ENCODE results near the gene KCP.
"Not testable (repeated sequence)": the region's sequence is repeated elsewhere in the genome, so short reads cannot be mapped to it uniquely, and the experiment has no call there.

The KCP gene

DNA sequence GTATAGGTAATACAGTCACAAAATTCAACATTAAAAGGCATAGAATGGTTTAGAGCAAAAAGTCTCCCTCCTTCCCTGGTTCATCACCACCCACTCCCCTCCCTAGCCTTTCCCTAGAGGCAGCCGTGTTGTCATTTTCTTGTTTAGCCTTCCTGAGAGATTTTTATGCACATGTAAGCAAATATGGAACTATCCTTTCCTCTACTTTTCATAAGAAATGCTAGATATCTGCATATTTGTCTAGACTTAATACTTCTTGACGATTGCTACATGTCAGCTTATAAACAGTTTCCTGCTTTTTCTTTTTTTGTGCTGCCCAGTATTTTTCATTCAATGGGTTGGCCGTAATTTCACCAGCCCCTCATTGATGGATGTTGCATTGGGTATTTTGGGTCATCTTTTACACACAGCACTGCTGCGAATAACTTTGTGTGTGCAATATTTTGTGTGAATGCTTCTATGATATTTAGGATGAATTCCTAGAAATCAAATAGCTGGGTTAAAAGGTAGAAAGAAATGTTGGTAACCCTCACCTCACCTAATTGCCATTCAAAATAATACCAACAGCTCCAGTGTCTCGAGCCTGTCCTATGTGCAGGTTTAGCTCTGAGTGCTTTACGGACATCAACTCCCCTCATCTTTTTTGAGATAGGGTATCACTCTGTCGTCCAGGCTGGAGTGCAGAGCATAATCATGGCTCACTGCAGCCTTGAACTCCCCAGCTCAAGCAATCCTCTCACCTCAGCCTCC lies 34.2 kb upstream of the KCP start:
- H3K4me3 ChIP-seq (ENCODE audit: low read depth, low read length) = no peak overlapping the region
- TF ChIP-seq, protein P1, sequence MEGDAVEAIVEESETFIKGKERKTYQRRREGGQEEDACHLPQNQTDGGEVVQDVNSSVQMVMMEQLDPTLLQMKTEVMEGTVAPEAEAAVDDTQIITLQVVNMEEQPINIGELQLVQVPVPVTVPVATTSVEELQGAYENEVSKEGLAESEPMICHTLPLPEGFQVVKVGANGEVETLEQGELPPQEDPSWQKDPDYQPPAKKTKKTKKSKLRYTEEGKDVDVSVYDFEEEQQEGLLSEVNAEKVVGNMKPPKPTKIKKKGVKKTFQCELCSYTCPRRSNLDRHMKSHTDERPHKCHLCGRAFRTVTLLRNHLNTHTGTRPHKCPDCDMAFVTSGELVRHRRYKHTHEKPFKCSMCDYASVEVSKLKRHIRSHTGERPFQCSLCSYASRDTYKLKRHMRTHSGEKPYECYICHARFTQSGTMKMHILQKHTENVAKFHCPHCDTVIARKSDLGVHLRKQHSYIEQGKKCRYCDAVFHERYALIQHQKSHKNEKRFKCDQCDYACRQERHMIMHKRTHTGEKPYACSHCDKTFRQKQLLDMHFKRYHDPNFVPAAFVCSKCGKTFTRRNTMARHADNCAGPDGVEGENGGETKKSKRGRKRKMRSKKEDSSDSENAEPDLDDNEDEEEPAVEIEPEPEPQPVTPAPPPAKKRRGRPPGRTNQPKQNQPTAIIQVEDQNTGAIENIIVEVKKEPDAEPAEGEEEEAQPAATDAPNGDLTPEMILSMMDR (IDR thresholded peaks at IDR 0.05; ENCODE audit: low read depth, low read length) = no peak

DNA sequence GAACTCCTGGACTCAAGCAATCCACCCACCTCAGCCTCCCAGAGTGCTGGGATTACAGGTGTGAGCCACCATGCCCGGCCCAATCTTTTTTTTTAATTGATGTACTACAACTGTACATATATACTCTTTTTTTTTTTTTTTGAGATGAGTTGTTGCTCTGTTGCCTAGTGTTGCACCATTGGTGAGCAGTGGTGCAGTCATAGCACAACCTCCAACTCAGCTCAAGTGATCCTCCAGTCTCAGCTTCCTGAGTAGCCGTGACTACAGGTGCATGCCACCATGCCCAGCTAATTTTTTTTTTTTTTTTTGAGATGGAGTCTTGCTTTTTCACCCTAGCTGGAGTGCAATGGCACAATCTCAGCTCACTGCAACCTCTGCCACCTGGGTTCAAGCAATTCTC lies 32.7 kb upstream of the KCP start:
- H3K4me3 ChIP-seq (ENCODE audit: low read depth, low read length) = not testable (repeated sequence)

DNA sequence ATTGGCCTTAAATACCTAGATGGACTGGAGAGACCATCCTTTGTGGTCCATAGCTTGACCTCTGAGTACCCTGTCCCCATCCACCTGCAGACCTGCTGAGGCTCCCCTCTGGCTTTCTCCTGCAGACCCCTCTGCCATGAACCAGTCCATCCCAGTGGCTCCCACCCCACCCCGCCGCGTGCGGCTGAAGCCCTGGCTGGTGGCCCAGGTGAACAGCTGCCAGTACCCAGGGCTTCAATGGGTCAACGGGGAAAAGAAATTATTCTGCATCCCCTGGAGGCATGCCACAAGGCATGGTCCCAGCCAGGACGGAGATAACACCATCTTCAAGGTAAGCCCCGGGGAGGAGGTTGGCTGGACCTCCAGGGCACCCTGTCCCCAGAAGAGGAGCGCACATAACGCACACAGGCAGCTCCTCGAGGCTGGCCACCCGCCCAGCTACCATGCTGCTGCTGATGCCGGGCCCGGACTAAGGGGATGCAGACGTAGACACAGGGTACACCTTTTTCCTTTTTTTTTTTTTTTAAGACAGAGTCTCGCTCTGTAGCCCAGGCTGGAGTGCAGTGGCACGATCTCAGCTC lies 31.5 kb upstream of the KCP start:
- H3K4me3 ChIP-seq (ENCODE audit: low read depth, low read length) = no peak overlapping the region

DNA sequence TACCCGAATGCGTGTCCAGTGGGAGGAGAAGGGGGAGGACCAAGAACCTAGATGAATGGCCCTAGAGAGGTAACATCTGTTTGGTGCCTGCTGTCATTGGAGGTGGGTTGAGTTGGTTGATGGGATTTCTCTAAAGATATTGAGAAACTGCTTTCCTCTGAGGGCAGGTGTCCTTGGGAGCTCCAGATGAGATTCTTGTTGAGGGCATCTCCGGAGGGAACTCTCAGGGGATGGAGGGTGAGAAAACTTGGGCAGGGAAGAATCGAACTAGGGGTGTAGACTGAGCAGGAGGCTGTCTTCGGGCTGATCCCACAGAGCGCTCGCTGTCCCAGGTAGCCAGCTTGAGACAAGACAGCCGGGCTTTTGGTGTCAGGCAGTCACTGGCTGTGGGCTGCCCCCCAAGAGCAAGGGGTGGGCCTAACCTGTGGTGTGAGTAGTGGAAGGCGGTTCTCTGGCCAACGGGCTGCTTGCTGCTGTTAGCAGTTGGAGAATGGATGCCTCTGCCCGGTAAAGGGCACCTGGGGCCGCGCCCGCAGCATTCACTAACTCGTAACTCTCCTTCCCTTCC lies 30.9 kb upstream of the KCP start:
- TF ChIP-seq, protein P1 (IDR thresholded peaks at IDR 0.05; ENCODE audit: low read depth, low read length) = no peak
- H3K4me3 ChIP-seq (ENCODE audit: low read depth, low read length) = no peak overlapping the region

More for the DNA sequence above, 31.5 kb upstream of the KCP start:
- TF ChIP-seq, protein P1 (IDR thresholded peaks at IDR 0.05; ENCODE audit: low read depth, low read length) = no peak

DNA sequence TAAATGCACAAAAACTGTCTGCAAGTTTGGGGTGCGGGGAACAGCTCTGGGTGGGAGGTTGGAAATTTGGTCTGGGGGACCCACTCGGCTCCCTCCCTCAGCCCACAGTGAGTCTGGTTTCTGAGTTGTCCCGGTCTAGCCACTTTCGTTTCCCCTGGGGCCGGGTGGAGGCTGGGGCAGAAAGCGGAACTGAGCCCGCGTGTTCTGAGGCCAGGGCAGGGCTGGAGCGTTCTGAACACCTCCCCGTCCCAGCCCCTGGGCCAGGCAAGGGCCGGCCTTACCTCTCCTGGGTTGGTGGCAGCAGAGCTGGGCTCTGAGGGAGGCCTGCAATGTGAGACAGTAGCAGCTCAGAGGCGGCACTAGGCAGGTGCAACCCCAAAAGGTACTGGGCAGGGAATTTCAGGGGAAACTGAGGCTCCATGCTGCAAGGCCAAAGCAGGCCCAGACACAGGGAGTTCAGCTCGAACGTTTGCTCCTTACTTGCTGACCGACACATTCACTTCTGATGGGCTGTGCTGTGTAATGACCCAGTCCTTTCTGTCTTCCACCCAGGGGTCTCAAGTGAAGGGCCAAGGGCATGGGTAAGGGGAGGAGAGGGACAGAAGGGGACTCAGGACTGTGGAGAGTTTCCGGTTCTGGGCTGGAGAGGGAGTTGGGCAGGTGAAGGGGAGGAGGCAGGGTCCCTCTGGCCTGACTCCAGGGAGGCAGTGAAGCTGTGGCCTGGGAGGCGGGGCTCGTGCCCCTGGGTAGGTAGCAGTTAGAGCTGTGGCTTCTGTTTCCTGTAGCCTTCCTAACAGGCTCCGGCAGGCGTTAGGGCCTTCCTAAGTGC lies 30.2 kb upstream of the KCP start:
- no peak overlapping the region for H3K4me3 ChIP-seq (ENCODE audit: low read depth, low read length)
- TF ChIP-seq, protein P1 (IDR thresholded peaks at IDR 0.05; ENCODE audit: low read depth, low read length) = no peak

DNA sequence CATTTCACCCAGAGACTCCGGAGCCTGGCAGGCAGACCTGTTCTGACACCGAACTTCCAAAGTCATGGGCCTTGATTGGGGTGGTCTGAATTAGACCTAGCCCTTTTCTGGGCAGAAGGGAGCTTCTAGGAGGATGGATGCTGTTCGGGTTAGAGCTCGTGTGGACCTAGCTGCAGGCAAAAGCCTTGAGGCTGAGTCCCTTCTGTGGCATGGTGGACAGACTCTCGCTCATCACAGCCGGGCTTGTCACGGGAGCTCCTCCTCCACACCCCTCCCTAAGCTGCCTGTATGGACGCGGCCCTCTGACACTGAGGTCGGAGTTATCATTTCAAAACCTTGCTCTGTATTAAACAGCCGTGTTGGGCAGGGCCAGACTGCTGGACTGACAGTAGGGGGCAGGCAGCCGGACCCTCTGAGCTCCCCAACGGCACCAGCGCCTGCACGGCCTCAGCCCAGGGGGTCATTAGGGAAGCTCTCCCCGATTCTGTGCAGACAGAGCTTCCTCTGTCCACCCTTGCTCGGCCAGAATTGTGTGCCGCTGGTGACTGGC lies 29.4 kb upstream of the KCP start:
- TF ChIP-seq, protein P1 (IDR thresholded peaks at IDR 0.05; ENCODE audit: low read depth, low read length) = no peak
- H3K4me3 ChIP-seq (ENCODE audit: low read depth, low read length) = no peak overlapping the region

DNA sequence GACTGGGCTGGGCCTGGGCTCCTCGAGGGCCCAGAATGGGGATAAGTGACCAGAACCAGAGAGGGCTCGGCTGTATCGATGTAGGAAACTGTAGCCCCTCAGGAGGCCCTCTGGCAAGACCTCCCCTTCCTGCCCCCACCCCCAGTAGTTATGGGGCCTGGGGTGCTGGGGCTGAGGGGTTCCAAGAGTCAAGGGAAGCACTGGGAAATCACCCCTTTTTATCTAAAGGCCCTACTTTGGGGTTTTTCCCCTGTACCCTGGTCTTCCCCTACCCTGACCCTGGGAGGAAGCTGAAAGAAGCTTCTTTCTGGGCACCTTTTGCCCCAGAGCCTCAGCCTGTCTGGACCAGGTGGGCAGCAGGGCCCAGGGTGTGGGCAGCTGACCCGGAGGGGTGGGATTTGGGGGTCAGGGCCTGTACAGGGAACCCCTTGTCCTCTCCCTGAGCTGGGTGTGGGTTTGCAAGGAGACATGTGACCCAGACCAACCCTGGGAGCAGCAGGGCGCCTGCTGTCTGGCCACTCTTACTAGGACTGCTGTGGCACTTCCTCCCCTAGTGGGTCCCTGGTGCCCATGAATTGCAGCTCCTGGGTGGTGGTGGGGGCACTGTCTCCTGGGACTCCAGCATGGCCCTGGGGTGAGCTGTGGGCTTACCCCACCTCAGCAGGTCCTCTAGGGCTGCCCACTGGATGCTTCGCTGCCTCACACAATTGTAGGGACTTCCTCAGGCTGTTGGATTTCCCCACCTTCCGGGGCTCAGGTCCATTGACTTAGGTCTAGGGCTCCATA lies 28.8 kb upstream of the KCP start:
- TF ChIP-seq, protein P1 (IDR thresholded peaks at IDR 0.05; ENCODE audit: low read depth, low read length) = no peak
- H3K4me3 ChIP-seq (ENCODE audit: low read depth, low read length) = no peak overlapping the region
